Tibial artery (tissue), 4 donors: ENCODE results near the gene CFAP119.

Source experiments
- DNase-seq, 2 donors: peaks; one replicate each; pipeline ENCODE4 v3.0.0-alpha.2; 2019
- H3K27ac ChIP-seq, 2 donors: fragments of 200-600 bp; sonication (generic) in 1 of 2; 1 replicate in 1 of 2; 2 replicates in 1 of 2; pipeline ENCODE4 v1.5.1; 2018 to 2019; ENCODE audit warnings: mild to moderate bottlenecking in 1 of 2
- H3K27me3 ChIP-seq, 2 donors: fragments of 200-600 bp; sonication (generic) in 1 of 2; one replicate each; pipeline versions ENCODE4 v1.5.1 to v1.6.0; 2016 to 2019
- H3K36me3 ChIP-seq, 3 donors: fragments of 200-600 bp; sonication (generic) in 2 of 3; one replicate each; pipeline ENCODE4 v1.5.1; 2016 to 2019; ENCODE audit warnings: mild to moderate bottlenecking in 2 of 3
- H3K4me1 ChIP-seq, 4 donors: fragments of 200-600 bp; sonication (generic) in 2 of 4; 1 replicate in 3 of 4; 2 replicates in 1 of 4; pipeline ENCODE4 v1.5.1; 2016 to 2019
- H3K4me3 ChIP-seq, 2 donors: fragments of 200-600 bp; sonication (generic) in 1 of 2; 1 replicate in 1 of 2; 2 replicates in 1 of 2; pipeline ENCODE4 v1.5.1; 2018 to 2019; ENCODE audit warnings: mild to moderate bottlenecking in 2 of 2
- H3K9me3 ChIP-seq, 3 donors: fragments of 200-600 bp; sonication (generic) in 1 of 3; one replicate each; pipeline ENCODE4 v1.5.1; 2016 to 2019
- CTCF ChIP-seq, 2 experiments: fragments of 200-600 bp in 1 of 2; fragments of 450-650 bp in 1 of 2; IDR thresholded peaks; one replicate each; pipeline ENCODE4 v1.5.1; 2017 to 2019; ENCODE audit warnings: antibody characterized with exemption in 2 of 2, mild to moderate bottlenecking in 1 of 2, moderate library complexity in 1 of 2
- intact Hi-C: fragments of 100-400 bp; cut with DNase I; formaldehyde crosslinking; loops from one replicate; pipeline ENCODE4 v1.15.0; 2023; ENCODE audit warnings: low total_unique reads

The CFAP119 gene

GRCh38 chr16:30748634-30749445, 13.0 kb downstream of the CFAP119 start:
- Histone ChIP-seq H3K27ac (peak overlapping the region; percentile 67 to 84), H3K9me3 (no peaks in the 10 kb centered on the region), H3K4me3 (peak overlapping the region; percentile 89 to 99), H3K36me3 (peaks cover 6 to 46% (median 16%) of the 10 kb centered on the region in 3 donors), H3K4me1 (peaks cover 0 to 24% (median 9%) of the 10 kb centered on the region in 4 donors), H3K27me3 (no peaks in the 10 kb centered on the region)
- no peak for TF ChIP-seq CTCF (IDR thresholded peaks at IDR 0.05)
- intact Hi-C loops = loop anchor here (10.0 kb wide), 1 partner anchor 56 kb away; no protein-coding TSS in a partner anchor
- no peak for DNase-seq

- Histone ChIP-seq H3K9me3 (no peaks in the 10 kb centered on the region), H3K27me3 (no peaks in the 10 kb centered on the region), H3K4me1 (peaks cover 0 to 24% (median 9%) of the 10 kb centered on the region in 4 donors), H3K4me3 (peak within 1 kb of the TSS; percentile 89 to 99), H3K36me3 (peaks cover 6 to 42% (median 9%) of the 10 kb centered on the region in 3 donors), H3K27ac (peak within 1 kb of the TSS; percentile 67 to 84)
- peak in 1 of 2 experiments; percentile 6 for TF ChIP-seq CTCF (IDR thresholded peaks at IDR 0.05)
- DNase-seq = peak; percentile 99 to 100
- intact Hi-C loops = loop anchor here (10.0 kb wide), 1 partner anchor 57 kb away; no protein-coding TSS in a partner anchor
Measured at GRCh38 chr16:30747799-30748633, 13.8 kb downstream of the CFAP119 start, which contains the start of gene PHKG2. Gene PHKG2 (plus strand): TSS chr16:30748425. CDS start chr16:30748821, 396 bp downstream.

- intact Hi-C loops = loop anchor here (10.0 kb wide), 1 partner anchor 57 kb away; no protein-coding TSS in a partner anchor
- Histone ChIP-seq H3K4me3 (peak overlapping the region; percentile 89 to 99), H3K27ac (peak overlapping the region; percentile 67 to 84)
Measured at GRCh38 chr16:30747331-30747730, 14.5 kb downstream of the CFAP119 start.

GRCh38 chr16:30746638-30747175, 15.2 kb downstream of the CFAP119 start:
- H3K27me3 ChIP-seq = no peaks in the 10 kb centered on the region
- TF ChIP-seq CTCF (IDR thresholded peaks at IDR 0.05) = no peak
- no peaks in the 10 kb centered on the region for H3K9me3 ChIP-seq
- peaks cover 6 to 32% (median 9%) of the 10 kb centered on the region in 3 donors for H3K36me3 ChIP-seq
- H3K4me3 ChIP-seq = no peak overlapping the region
- intact Hi-C loops = loop anchor here (10.0 kb wide), 1 partner anchor 58 kb away; no protein-coding TSS in a partner anchor
- H3K4me1 ChIP-seq = peaks cover 0 to 29% (median 12%) of the 10 kb centered on the region in 4 donors
- no peak for DNase-seq
- H3K27ac ChIP-seq = peak overlapping the region; percentile 67 to 84

More at GRCh38 chr16:30747331-30747730, 14.5 kb downstream of the CFAP119 start:
- no peak for TF ChIP-seq CTCF (IDR thresholded peaks at IDR 0.05)
- no peak for DNase-seq
- H3K27me3 ChIP-seq = no peaks in the 10 kb centered on the region
- peaks cover 6 to 38% (median 9%) of the 10 kb centered on the region in 3 donors for H3K36me3 ChIP-seq
- H3K4me1 ChIP-seq = peaks cover 0 to 24% (median 9%) of the 10 kb centered on the region in 4 donors
- H3K9me3 ChIP-seq = no peaks in the 10 kb centered on the region

GRCh38 chr16:30745082-30745481, 16.8 kb downstream of the CFAP119 start:
- Histone ChIP-seq H3K4me1 (peaks cover 0 to 45% (median 26%) of the 10 kb centered on the region in 4 donors), H3K27ac (no peak overlapping the region), H3K27me3 (no peaks in the 10 kb centered on the region), H3K36me3 (peaks cover 0 to 19% (median 0%) of the 10 kb centered on the region in 3 donors), H3K4me3 (no peak overlapping the region), H3K9me3 (no peaks in the 10 kb centered on the region)
- DNase-seq = no peak
- intact Hi-C loops = loop anchor here (10.0 kb wide), 1 partner anchor 60 kb away; no protein-coding TSS in a partner anchor
- no peak for TF ChIP-seq CTCF (IDR thresholded peaks at IDR 0.05)
